ENCODE results near the gene FLOT1. TPM values are rescaled to one million over a fixed set of nuclear protein-coding genes. Genes with fewer than 3 reads are reported as not detected.

FLOT1 gene
- total and polyA plus RNA-seq, 2 of the 13 experiments (the other 11 are each of a cell fraction or from before 2014, with no cell fraction given), result 82.3 to 130 TPM

DNA sequence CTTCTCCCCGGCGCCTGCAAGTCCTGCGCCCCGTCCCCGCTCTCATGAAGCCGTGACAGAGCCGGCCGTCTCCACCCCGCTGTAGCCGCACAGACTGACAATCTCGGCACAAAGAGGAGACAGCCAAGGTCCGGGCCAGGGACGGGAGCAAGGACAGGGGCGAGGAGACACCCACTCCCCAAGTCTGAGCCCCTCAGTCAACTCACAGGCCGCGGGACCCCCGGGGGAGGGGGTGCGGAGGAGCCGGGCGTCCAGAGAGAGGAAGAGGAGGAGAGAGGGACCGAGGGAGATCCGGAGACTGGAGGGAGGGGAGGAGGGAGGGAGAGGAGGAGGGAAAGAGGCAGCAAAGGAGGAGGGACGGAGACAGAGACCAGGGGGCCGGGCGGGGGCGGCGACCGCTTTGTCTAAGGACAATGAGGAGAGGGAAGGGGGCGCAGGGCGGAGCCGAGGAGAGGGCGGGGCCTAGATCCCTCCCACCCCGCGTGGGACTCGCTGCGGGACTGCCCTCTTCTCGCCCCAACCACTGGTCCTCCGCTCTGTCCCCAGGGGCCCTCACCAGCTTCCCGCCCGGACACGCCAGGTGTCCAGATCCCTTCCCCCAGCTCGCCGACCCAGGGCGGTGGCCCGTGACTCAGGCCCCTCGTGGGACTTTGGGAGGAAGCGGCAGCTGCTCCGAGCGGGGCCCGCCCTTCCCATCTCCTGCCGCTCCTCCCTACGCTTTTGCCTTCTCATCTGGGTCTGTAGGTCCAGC is 55.4 kb downstream of the FLOT1 start (continued):
- TF ChIP-seq, protein P1, sequence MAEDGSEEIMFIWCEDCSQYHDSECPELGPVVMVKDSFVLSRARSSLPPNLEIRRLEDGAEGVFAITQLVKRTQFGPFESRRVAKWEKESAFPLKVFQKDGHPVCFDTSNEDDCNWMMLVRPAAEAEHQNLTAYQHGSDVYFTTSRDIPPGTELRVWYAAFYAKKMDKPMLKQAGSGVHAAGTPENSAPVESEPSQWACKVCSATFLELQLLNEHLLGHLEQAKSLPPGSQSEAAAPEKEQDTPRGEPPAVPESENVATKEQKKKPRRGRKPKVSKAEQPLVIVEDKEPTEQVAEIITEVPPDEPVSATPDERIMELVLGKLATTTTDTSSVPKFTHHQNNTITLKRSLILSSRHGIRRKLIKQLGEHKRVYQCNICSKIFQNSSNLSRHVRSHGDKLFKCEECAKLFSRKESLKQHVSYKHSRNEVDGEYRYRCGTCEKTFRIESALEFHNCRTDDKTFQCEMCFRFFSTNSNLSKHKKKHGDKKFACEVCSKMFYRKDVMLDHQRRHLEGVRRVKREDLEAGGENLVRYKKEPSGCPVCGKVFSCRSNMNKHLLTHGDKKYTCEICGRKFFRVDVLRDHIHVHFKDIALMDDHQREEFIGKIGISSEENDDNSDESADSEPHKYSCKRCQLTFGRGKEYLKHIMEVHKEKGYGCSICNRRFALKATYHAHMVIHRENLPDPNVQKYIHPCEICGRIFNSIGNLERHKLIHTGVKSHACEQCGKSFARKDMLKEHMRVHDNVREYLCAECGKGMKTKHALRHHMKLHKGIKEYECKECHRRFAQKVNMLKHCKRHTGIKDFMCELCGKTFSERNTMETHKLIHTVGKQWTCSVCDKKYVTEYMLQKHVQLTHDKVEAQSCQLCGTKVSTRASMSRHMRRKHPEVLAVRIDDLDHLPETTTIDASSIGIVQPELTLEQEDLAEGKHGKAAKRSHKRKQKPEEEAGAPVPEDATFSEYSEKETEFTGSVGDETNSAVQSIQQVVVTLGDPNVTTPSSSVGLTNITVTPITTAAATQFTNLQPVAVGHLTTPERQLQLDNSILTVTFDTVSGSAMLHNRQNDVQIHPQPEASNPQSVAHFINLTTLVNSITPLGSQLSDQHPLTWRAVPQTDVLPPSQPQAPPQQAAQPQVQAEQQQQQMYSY (CRISPR knock-in tag; IDR thresholded peaks at IDR 0.05), result no peak
- TF ChIP-seq TMF1 (CRISPR knock-in tag; IDR thresholded peaks at IDR 0.05; ENCODE audit: low read depth) (no peak), RBM39 (IDR thresholded peaks at IDR 0.05; ENCODE audit: low read depth, low read length, poor library complexity, severe bottlenecking) (peak; percentile 57), RAD21 (CRISPR knock-in tag; IDR thresholded peaks at IDR 0.05) (no peak), ZNF75D (CRISPR knock-in tag; IDR thresholded peaks at IDR 0.05; ENCODE audit: borderline replicate concordance) (0 out of 2 replicates have a peak, but pooled peaks have one; percentile 10), NR2F1 (CRISPR knock-in tag; IDR thresholded peaks at IDR 0.05) (no peak), ZKSCAN8 (CRISPR knock-in tag; IDR thresholded peaks at IDR 0.05; ENCODE audit: borderline replicate concordance) (no peak), ZNF326 (CRISPR knock-in tag; IDR thresholded peaks at IDR 0.05; ENCODE audit: borderline replicate concordance) (no peak; the same call in 1 of the 2 replicates), NFRKB (IDR thresholded peaks at IDR 0.05) (no peak), IRF2 (CRISPR knock-in tag; IDR thresholded peaks at IDR 0.05) (peak; percentile 37; the same call in 1 of the 2 replicates), ZNF256 (CRISPR knock-in tag; conservative IDR thresholded peaks at IDR 0.05) (no peak), ZFP37 (CRISPR knock-in tag; IDR thresholded peaks at IDR 0.05; ENCODE audit: borderline replicate concordance) (no peak), TBX3 (IDR thresholded peaks at IDR 0.05; ENCODE audit: borderline replicate concordance) (no peak)
- TF ChIP-seq, protein P2, sequence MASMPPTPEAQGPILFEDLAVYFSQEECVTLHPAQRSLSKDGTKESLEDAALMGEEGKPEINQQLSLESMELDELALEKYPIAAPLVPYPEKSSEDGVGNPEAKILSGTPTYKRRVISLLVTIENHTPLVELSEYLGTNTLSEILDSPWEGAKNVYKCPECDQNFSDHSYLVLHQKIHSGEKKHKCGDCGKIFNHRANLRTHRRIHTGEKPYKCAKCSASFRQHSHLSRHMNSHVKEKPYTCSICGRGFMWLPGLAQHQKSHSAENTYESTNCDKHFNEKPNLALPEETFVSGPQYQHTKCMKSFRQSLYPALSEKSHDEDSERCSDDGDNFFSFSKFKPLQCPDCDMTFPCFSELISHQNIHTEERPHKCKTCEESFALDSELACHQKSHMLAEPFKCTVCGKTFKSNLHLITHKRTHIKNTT (CRISPR knock-in tag; IDR thresholded peaks at IDR 0.05), result no peak
- TF ChIP-seq, protein P3, sequence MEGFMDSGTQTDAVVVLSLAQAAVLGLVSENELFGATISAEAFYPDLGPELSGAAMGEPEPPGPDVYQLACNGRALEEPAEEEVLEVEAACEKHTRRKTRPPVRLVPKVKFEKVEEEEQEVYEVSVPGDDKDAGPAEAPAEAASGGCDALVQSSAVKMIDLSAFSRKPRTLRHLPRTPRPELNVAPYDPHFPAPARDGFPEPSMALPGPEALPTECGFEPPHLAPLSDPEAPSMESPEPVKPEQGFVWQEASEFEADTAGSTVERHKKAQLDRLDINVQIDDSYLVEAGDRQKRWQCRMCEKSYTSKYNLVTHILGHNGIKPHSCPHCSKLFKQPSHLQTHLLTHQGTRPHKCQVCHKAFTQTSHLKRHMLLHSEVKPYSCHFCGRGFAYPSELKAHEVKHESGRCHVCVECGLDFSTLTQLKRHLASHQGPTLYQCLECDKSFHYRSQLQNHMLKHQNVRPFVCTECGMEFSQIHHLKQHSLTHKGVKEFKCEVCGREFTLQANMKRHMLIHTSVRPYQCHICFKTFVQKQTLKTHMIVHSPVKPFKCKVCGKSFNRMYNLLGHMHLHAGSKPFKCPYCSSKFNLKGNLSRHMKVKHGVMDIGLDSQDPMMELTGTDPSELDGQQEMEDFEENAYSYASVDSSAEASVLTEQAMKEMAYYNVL (CRISPR knock-in tag; IDR thresholded peaks at IDR 0.05; ENCODE audit: borderline replicate concordance), result peak; percentile 70; the same call in 1 of the 2 replicates
- TF ChIP-seq, protein P4, sequence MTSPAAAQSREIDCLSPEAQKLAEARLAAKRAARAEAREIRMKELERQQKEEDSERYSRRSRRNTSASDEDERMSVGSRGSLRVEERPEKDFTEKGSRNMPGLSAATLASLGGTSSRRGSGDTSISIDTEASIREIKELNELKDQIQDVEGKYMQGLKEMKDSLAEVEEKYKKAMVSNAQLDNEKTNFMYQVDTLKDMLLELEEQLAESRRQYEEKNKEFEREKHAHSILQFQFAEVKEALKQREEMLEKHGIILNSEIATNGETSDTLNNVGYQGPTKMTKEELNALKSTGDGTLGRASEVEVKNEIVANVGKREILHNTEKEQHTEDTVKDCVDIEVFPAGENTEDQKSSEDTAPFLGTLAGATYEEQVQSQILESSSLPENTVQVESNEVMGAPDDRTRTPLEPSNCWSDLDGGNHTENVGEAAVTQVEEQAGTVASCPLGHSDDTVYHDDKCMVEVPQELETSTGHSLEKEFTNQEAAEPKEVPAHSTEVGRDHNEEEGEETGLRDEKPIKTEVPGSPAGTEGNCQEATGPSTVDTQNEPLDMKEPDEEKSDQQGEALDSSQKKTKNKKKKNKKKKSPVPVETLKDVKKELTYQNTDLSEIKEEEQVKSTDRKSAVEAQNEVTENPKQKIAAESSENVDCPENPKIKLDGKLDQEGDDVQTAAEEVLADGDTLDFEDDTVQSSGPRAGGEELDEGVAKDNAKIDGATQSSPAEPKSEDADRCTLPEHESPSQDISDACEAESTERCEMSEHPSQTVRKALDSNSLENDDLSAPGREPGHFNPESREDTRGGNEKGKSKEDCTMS (CRISPR knock-in tag; conservative IDR thresholded peaks at IDR 0.05), result no peak
- TF ChIP-seq, protein P5, sequence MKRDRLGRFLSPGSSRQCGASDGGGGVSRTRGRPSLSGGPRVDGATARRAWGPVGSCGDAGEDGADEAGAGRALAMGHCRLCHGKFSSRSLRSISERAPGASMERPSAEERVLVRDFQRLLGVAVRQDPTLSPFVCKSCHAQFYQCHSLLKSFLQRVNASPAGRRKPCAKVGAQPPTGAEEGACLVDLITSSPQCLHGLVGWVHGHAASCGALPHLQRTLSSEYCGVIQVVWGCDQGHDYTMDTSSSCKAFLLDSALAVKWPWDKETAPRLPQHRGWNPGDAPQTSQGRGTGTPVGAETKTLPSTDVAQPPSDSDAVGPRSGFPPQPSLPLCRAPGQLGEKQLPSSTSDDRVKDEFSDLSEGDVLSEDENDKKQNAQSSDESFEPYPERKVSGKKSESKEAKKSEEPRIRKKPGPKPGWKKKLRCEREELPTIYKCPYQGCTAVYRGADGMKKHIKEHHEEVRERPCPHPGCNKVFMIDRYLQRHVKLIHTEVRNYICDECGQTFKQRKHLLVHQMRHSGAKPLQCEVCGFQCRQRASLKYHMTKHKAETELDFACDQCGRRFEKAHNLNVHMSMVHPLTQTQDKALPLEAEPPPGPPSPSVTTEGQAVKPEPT (CRISPR knock-in tag; IDR thresholded peaks at IDR 0.05; ENCODE audit: low read depth), result no peak
